ENCODE measurements around the gene GALNT17.

GALNT17 gene

GRCh38 chr7:71509381-71509780, 377.4 kb downstream of the GALNT17 start:
- DNase-seq = no peak

GRCh38 chr7:71511361-71511807, 379.4 kb downstream of the GALNT17 start:
- no peak for DNase-seq

- DNase-seq = no peak
Observed at GRCh38 chr7:71517940-71518699, 386.2 kb downstream of the GALNT17 start.

GRCh38 chr7:71518880-71519279, 386.9 kb downstream of the GALNT17 start:
- no peak for DNase-seq

GRCh38 chr7:71521506-71521905, 389.6 kb downstream of the GALNT17 start:
- no peak for DNase-seq

- DNase-seq = no peak
Observed at GRCh38 chr7:71526106-71526505, 394.2 kb downstream of the GALNT17 start.

GRCh38 chr7:71527213-71527612, 395.3 kb downstream of the GALNT17 start:
- DNase-seq = no peak

GRCh38 chr7:71535616-71536015, 403.7 kb downstream of the GALNT17 start:
- DNase-seq = no peak

- no peak for DNase-seq
Observed at GRCh38 chr7:71538210-71538609, 406.3 kb downstream of the GALNT17 start.

GRCh38 chr7:71539615-71540014, 407.7 kb downstream of the GALNT17 start:
- no peak for DNase-seq

- no peak for DNase-seq
Observed at GRCh38 chr7:71541707-71542353, 409.9 kb downstream of the GALNT17 start.

- DNase-seq = no peak
Observed at GRCh38 chr7:71543396-71543795, 411.5 kb downstream of the GALNT17 start.

- DNase-seq = no peak
Observed at GRCh38 chr7:71544816-71545215, 412.9 kb downstream of the GALNT17 start.

- DNase-seq = no peak
Observed at GRCh38 chr7:71547426-71547825, 415.5 kb downstream of the GALNT17 start.

- no peak for DNase-seq
Observed at GRCh38 chr7:71548746-71549145, 416.8 kb downstream of the GALNT17 start.

- no peak for DNase-seq
Observed at GRCh38 chr7:71553306-71553705, 421.4 kb downstream of the GALNT17 start.

- DNase-seq = no peak
Observed at GRCh38 chr7:71555758-71556157, 423.8 kb downstream of the GALNT17 start.

GRCh38 chr7:71558806-71559613, 427.1 kb downstream of the GALNT17 start:
- no peak for DNase-seq

- DNase-seq = no peak
Observed at GRCh38 chr7:71560354-71560995, 428.5 kb downstream of the GALNT17 start.

- no peak for DNase-seq
Observed at GRCh38 chr7:71563276-71563675, 431.3 kb downstream of the GALNT17 start.

- DNase-seq = no peak
Observed at GRCh38 chr7:71566376-71566775, 434.4 kb downstream of the GALNT17 start.

GRCh38 chr7:71566991-71567390, 435.0 kb downstream of the GALNT17 start:
- no peak for DNase-seq
